H9 (cell line): ENCODE measurements around the gene ECEL1. TPM values are rescaled to one million over a fixed set of nuclear protein-coding genes. Genes with fewer than 3 reads are reported as not detected.
A peak's percentile ranks its signal among the peaks of the same experiment; 100 is the strongest.
"Not testable (repeated sequence)": the region's sequence is repeated elsewhere in the genome, so short reads cannot be mapped to it uniquely, and the experiment has no call there.

Source experiments
- DNase-seq: peaks from one replicate; pipeline ENCODE4 v3.0.0-alpha.2; 2017
- H2AFZ ChIP-seq: one replicate; pipeline ENCODE4 v1.6.1; 2013; ENCODE audit warnings: mild to moderate bottlenecking, low read length, control low read depth, moderate library complexity
- H2AK5ac ChIP-seq: 2 replicates; pipeline ENCODE4 v1.6.1; 2013; ENCODE audit warnings: low read length, control low read depth, mixed read lengths; ENCODE audit not compliant: insufficient read length
- H2BK120ac ChIP-seq: one replicate; pipeline ENCODE4 v1.6.1; 2013; ENCODE audit warnings: low read depth, mild to moderate bottlenecking, low read length, control low read depth, inconsistent platforms; ENCODE audit not compliant: poor library complexity, severe bottlenecking
- H2BK12ac ChIP-seq: 2 replicates; pipeline ENCODE4 v1.6.1; 2013; ENCODE audit warnings: low read length, control low read depth, mixed read lengths, low read depth; ENCODE audit not compliant: insufficient read length
- H2BK15ac ChIP-seq: 2 replicates; pipeline ENCODE4 v1.6.1; 2013; ENCODE audit warnings: low read depth, low read length, control low read depth
- H2BK20ac ChIP-seq: one replicate; pipeline ENCODE4 v1.6.1; 2013; ENCODE audit warnings: low read depth, mild to moderate bottlenecking, low read length, control low read depth, inconsistent platforms; ENCODE audit not compliant: poor library complexity, severe bottlenecking
- H2BK5ac ChIP-seq: 2 replicates; pipeline ENCODE4 v1.6.1; 2013; ENCODE audit warnings: low read length, control low read depth, mixed read lengths; ENCODE audit not compliant: insufficient read length
- H3K14ac ChIP-seq: 2 replicates; pipeline ENCODE4 v1.6.1; 2013; ENCODE audit warnings: low read length, control low read depth; ENCODE audit not compliant: insufficient read depth
- H3K18ac ChIP-seq: 2 replicates; pipeline ENCODE4 v1.6.1; 2013; ENCODE audit warnings: low read depth, mild to moderate bottlenecking, mixed read lengths, low read length, control low read depth; ENCODE audit not compliant: insufficient read length
- H3K23ac ChIP-seq: 2 replicates; pipeline ENCODE4 v1.6.1; 2013; ENCODE audit warnings: low read length, control low read depth, mixed read lengths, low read depth; ENCODE audit not compliant: insufficient read length
- H3K23me2 ChIP-seq: 2 replicates; pipeline ENCODE4 v1.6.1; 2013; ENCODE audit warnings: low read depth, mild to moderate bottlenecking, mixed read lengths, low read length, control low read depth; ENCODE audit not compliant: insufficient read length, poor library complexity, severe bottlenecking
- H3K27ac ChIP-seq: 2 replicates; pipeline ENCODE4 v1.5.1; 2013; ENCODE audit warnings: low read length, control low read depth, mixed read lengths, low read depth; ENCODE audit not compliant: insufficient read length
- H3K27me3 ChIP-seq: 2 replicates; pipeline ENCODE4 v1.6.1; 2013; ENCODE audit warnings: low read length, control low read depth, inconsistent platforms; ENCODE audit not compliant: insufficient read depth
- H3K4ac ChIP-seq: 2 replicates; pipeline ENCODE4 v1.6.1; 2013; ENCODE audit warnings: low read depth, mild to moderate bottlenecking, control low read depth, inconsistent platforms, low read length, moderate library complexity
- H3K4me1 ChIP-seq: 2 replicates; pipeline ENCODE4 v1.6.1; 2013; ENCODE audit warnings: low read length, control low read depth, inconsistent platforms; ENCODE audit not compliant: insufficient read depth
- H3K4me2 ChIP-seq: 2 replicates; pipeline ENCODE4 v1.6.1; 2013; ENCODE audit warnings: low read length, control low read depth, mixed read lengths; ENCODE audit not compliant: insufficient read length, insufficient read depth
- H3K56ac ChIP-seq: 2 replicates; pipeline ENCODE4 v1.6.1; 2013; ENCODE audit warnings: low read depth, mild to moderate bottlenecking, mixed read lengths, low read length, control low read depth; ENCODE audit not compliant: insufficient read length
- H3K79me1 ChIP-seq: 2 replicates; pipeline ENCODE4 v1.6.1; 2013; ENCODE audit warnings: low read depth, mild to moderate bottlenecking, moderate library complexity, low read length, control low read depth, inconsistent platforms; ENCODE audit not compliant: insufficient read depth, poor library complexity, severe bottlenecking
- H3K79me2 ChIP-seq: 2 replicates; pipeline ENCODE4 v1.6.1; 2013; ENCODE audit warnings: low read length, control low read depth, inconsistent platforms; ENCODE audit not compliant: insufficient read depth
- H3K9ac ChIP-seq: 2 replicates; pipeline ENCODE4 v1.6.1; 2013; ENCODE audit warnings: low read length, control low read depth, mixed read lengths; ENCODE audit not compliant: insufficient read length; ENCODE audit errors: extremely low read depth
- H3K9me3 ChIP-seq: one replicate; pipeline ENCODE4 v1.6.1; 2013; ENCODE audit warnings: low read depth, low read length, inconsistent platforms; ENCODE audit not compliant: control insufficient read depth
- H3T11ph ChIP-seq: one replicate; pipeline ENCODE4 v1.6.1; 2013; ENCODE audit warnings: mild to moderate bottlenecking, low read length, control low read depth, inconsistent platforms
- H4K20me1 ChIP-seq: one replicate; pipeline ENCODE4 v1.6.1; 2013; ENCODE audit not compliant: control insufficient read depth, insufficient read length, insufficient read depth
- H4K5ac ChIP-seq: 2 replicates; pipeline ENCODE4 v1.6.1; 2013; ENCODE audit warnings: low read depth, mild to moderate bottlenecking, mixed read lengths, low read length, control low read depth; ENCODE audit not compliant: insufficient read length
- H4K8ac ChIP-seq: replicated peaks from 2 replicates; pipeline ENCODE4 v1.6.1; 2013; ENCODE audit warnings: low read length, control low read depth, mixed read lengths, low read depth; ENCODE audit not compliant: insufficient read length
- H4K91ac ChIP-seq: 2 replicates; pipeline ENCODE4 v1.6.1; 2013; ENCODE audit warnings: low read depth, mild to moderate bottlenecking, moderate library complexity, mixed read lengths, low read length, control low read depth; ENCODE audit not compliant: insufficient read length
- H3K27ac Mint-ChIP-seq, 3 experiments: 2 replicates in 2 of 3; 3 replicates in 1 of 3; pipeline ENCODE4 v1.8.0; 2020 to 2021; ENCODE audit warnings: mixed read lengths in 3 of 3, mild to moderate bottlenecking in 1 of 3, moderate library complexity in 1 of 3
- H3K27me3 Mint-ChIP-seq: 2 replicates; pipeline ENCODE4 v1.8.0; 2021; ENCODE audit warnings: low read depth, mild to moderate bottlenecking, moderate library complexity, mixed read lengths
- H3K36me3 Mint-ChIP-seq, 3 experiments: 2 replicates in 2 of 3; 3 replicates in 1 of 3; pipeline ENCODE4 v1.8.0; 2020 to 2021; ENCODE audit warnings: low read depth in 3 of 3, mixed read lengths in 3 of 3; ENCODE audit not compliant: insufficient read depth in 1 of 3
- H3K4me1 Mint-ChIP-seq, 2 experiments: 2 replicates each; pipeline ENCODE4 v1.8.0; 2020; ENCODE audit warnings: mixed read lengths in 2 of 2
- H3K4me3 Mint-ChIP-seq, 2 experiments: 2 replicates in 1 of 2; 3 replicates in 1 of 2; pipeline ENCODE4 v1.8.0; 2020 to 2021; ENCODE audit warnings: mild to moderate bottlenecking in 2 of 2, mixed read lengths in 2 of 2, moderate library complexity in 1 of 2
- H3K9me3 Mint-ChIP-seq, 2 experiments: 2 replicates in 1 of 2; 3 replicates in 1 of 2; pipeline ENCODE4 v1.8.0; 2020; ENCODE audit warnings: mild to moderate bottlenecking in 2 of 2, mixed read lengths in 2 of 2, moderate library complexity in 1 of 2
- CTCF ChIP-seq: fragments of 200-600 bp; sonication (generic); conservative IDR thresholded peaks from 3 replicates; pipeline ENCODE4 v1.8.0; 2021; ENCODE audit warnings: antibody characterized with exemption, mild to moderate bottlenecking
- WGBS: extraction: QIAGEN DNeasy Blood & Tissue Kit; methylation state at CpG from one replicate; pipeline ENCODE4 v1.1.7; 2013; ENCODE audit warnings: missing lambda C conversion rate, low lambda C conversion rate, mixed read lengths; ENCODE audit not compliant: insufficient read length; ENCODE audit errors: extremely low coverage; 5-methylcytosine and 5-hydroxymethylcytosine counted together
- total RNA-seq: library from RNA; stranded (reverse); gene quantifications from 2 replicates; pipeline ENCODE4 v1.2.1, GENCODE V29; 2021

The ECEL1 gene
- total RNA-seq, 1 experiment from 2014 or later, result 8.4 TPM

GRCh38 chr2:232434091-232434490 lies 53.5 kb downstream of the ECEL1 start:
- no peaks in the 10 kb centered on the region for H3K9me3 Mint-ChIP-seq
- Histone ChIP-seq H3T11ph (no peak overlapping the region), H3K14ac (0 out of 2 replicates have a peak overlapping the region, but pooled peaks have one; percentile 4), H3K56ac (no peak overlapping the region), H2AFZ (no peak overlapping the region), H3K9ac (no peak overlapping the region), H3K23ac (no peak overlapping the region), H3K27me3 (no peaks in the 10 kb centered on the region; the same call in 1 of the 2 replicates), H3K18ac (no peak overlapping the region), H4K5ac (no peak overlapping the region), H3K79me2 (no peaks in the 10 kb centered on the region), H4K20me1 (no peaks in the 10 kb centered on the region), H3K4me1 (no peaks in the 10 kb centered on the region), H4K91ac (no peak overlapping the region), H2BK12ac (no peak overlapping the region), H3K23me2 (no peaks in the 10 kb centered on the region), H2AK5ac (no peak overlapping the region), H2BK5ac (no peak overlapping the region), H3K4ac (no peak overlapping the region), H4K8ac (no peak overlapping the region), H3K9me3 (no peaks in the 10 kb centered on the region), H3K79me1 (no peaks in the 10 kb centered on the region), H2BK20ac (no peak overlapping the region), H2BK120ac (no peak overlapping the region), H2BK15ac (no peak overlapping the region), H3K27ac (no peak overlapping the region), H3K4me2 (no peak overlapping the region)
- no peak overlapping the region for H3K27ac Mint-ChIP-seq
- no peak for DNase-seq
- peaks cover 14 to 24% of the 10 kb centered on the region in 2 experiments for H3K4me1 Mint-ChIP-seq
- no peaks in the 10 kb centered on the region; a peak in 1 of 7 replicates for H3K36me3 Mint-ChIP-seq
- no CpG with 5 or more reads among the region's 9 CpGs for WGBS
- H3K27me3 Mint-ChIP-seq, result no peaks in the 10 kb centered on the region; the same call in none of the 2 replicates
- no peak overlapping the region for H3K4me3 Mint-ChIP-seq
- TF ChIP-seq CTCF, result no peak

- not testable (repeated sequence) for H3K18ac ChIP-seq, DNase-seq, H3K27me3 ChIP-seq, H3K4ac ChIP-seq, H3K23ac ChIP-seq, H3K4me2 ChIP-seq, H2BK5ac ChIP-seq, H3K9ac ChIP-seq, H3K27ac Mint-ChIP-seq, H4K5ac ChIP-seq, H3K4me3 Mint-ChIP-seq, H3K36me3 Mint-ChIP-seq, H4K91ac ChIP-seq, H3K79me1 ChIP-seq, H3K27me3 Mint-ChIP-seq, H2BK120ac ChIP-seq, H2BK15ac ChIP-seq, H3K14ac ChIP-seq, H2AK5ac ChIP-seq, H3T11ph ChIP-seq, H3K23me2 ChIP-seq, H3K27ac ChIP-seq, H2BK12ac ChIP-seq, H3K4me1 ChIP-seq, H3K9me3 Mint-ChIP-seq, H3K9me3 ChIP-seq, H3K79me2 ChIP-seq, H2BK20ac ChIP-seq, H4K20me1 ChIP-seq, H4K8ac ChIP-seq, H3K56ac ChIP-seq, H2AFZ ChIP-seq
- peaks cover 14 to 24% of the 10 kb centered on the region in 2 experiments for H3K4me1 Mint-ChIP-seq
- WGBS, result no CpG with 5 or more reads among the region's 9 CpGs
Observed at GRCh38 chr2:232433622-232434021, 54.0 kb downstream of the ECEL1 start.
